Measurements from ENCODE around the gene SPEF1. TPM values are rescaled to one million over a fixed set of nuclear protein-coding genes. Genes with fewer than 3 reads are reported as not detected.

SPEF1 gene
- total RNA-seq, 1 experiment from 2014 or later = 0.24 TPM

GRCh38 chr20:3812975-3813847, 32.0 kb upstream of the SPEF1 start:
- Histone ChIP-seq H3K23ac (ENCODE audit: insufficient read length, low read depth, low read length) (no peak overlapping the region), H3K9me3 (ENCODE audit: control insufficient read depth, low read depth, low read length) (no peaks in the 10 kb centered on the region), H3K9ac (ENCODE audit: extremely low read depth, insufficient read length, low read length) (no peak overlapping the region), H3K14ac (ENCODE audit: insufficient read depth, low read length) (no peak overlapping the region), H2AK5ac (ENCODE audit: insufficient read length, low read length) (no peak overlapping the region), H3K4me1 (ENCODE audit: insufficient read depth, low read length) (no peaks in the 10 kb centered on the region; the same call in 1 of the 2 replicates), H2BK20ac (ENCODE audit: low read depth, low read length, poor library complexity, severe bottlenecking) (no peak overlapping the region), H4K8ac (replicated peaks; ENCODE audit: insufficient read length, low read depth, low read length) (no peak overlapping the region), H3T11ph (ENCODE audit: low read length) (no peak overlapping the region), H4K20me1 (ENCODE audit: control insufficient read depth, insufficient read depth, insufficient read length) (no peaks in the 10 kb centered on the region), H3K4ac (ENCODE audit: low read depth, low read length) (no peak overlapping the region), H2AFZ (ENCODE audit: low read length) (no peak overlapping the region), H2BK12ac (ENCODE audit: insufficient read length, low read depth, low read length) (no peak overlapping the region), H3K27me3 (ENCODE audit: insufficient read depth, low read length) (no peaks in the 10 kb centered on the region), H3K18ac (ENCODE audit: insufficient read length, low read depth, low read length) (no peak overlapping the region), H4K5ac (ENCODE audit: insufficient read length, low read depth, low read length) (no peak overlapping the region), H3K23me2 (ENCODE audit: insufficient read length, low read depth, low read length, poor library complexity, severe bottlenecking) (no peaks in the 10 kb centered on the region), H2BK120ac (ENCODE audit: low read depth, low read length, poor library complexity, severe bottlenecking) (no peak overlapping the region), H3K56ac (ENCODE audit: insufficient read length, low read depth, low read length) (no peak overlapping the region), H2BK15ac (ENCODE audit: low read depth, low read length) (no peak overlapping the region), H3K4me2 (ENCODE audit: insufficient read depth, insufficient read length, low read length) (no peak overlapping the region), H3K27ac (ENCODE audit: insufficient read length, low read depth, low read length) (no peak overlapping the region), H2BK5ac (ENCODE audit: insufficient read length, low read length) (no peak overlapping the region), H4K91ac (ENCODE audit: insufficient read length, low read depth, low read length) (no peak overlapping the region), H3K79me1 (ENCODE audit: insufficient read depth, low read depth, low read length, poor library complexity, severe bottlenecking) (no peaks in the 10 kb centered on the region), H3K79me2 (ENCODE audit: insufficient read depth, low read length) (no peaks in the 10 kb centered on the region)
- no peak for DNase-seq
- no peaks in the 10 kb centered on the region; a peak in 1 of 7 replicates for H3K36me3 Mint-ChIP-seq (ENCODE audit: insufficient read depth in 1 of 3, low read depth in 3 of 3)
- no peak overlapping the region for H3K27ac Mint-ChIP-seq
- H3K27me3 Mint-ChIP-seq (ENCODE audit: low read depth) = peaks cover 8% of the 10 kb centered on the region
- no CpG with 5 or more reads among the region's 8 CpGs for WGBS (ENCODE audit: extremely low coverage, insufficient read length, low lambda C conversion rate)
- TF ChIP-seq CTCF (conservative IDR thresholded peaks at IDR 0.05) = no peak
- H3K9me3 Mint-ChIP-seq = no peaks in the 10 kb centered on the region
- peaks cover 13 to 21% of the 10 kb centered on the region in 2 experiments for H3K4me1 Mint-ChIP-seq
- no peak overlapping the region; a peak in 1 of 5 replicates for H3K4me3 Mint-ChIP-seq

Data from H9 (cell line).